HEK293 (cell line): ENCODE data around the gene CDH5.

ENCODE experiments used
- TF ChIP-seq, protein P1 (sequence below): fragments of 450-650 bp; formaldehyde crosslinking; IDR thresholded peaks from 2 replicates; pipeline ENCODE4 v1.5.1; 2016; ENCODE audit warnings: missing biosample characterization, missing genetic modification characterization, borderline replicate concordance
- TF ChIP-seq, protein P2 (sequence below): fragments of 450-650 bp; formaldehyde crosslinking; IDR thresholded peaks from 2 replicates; pipeline ENCODE4 v1.5.1; 2016; ENCODE audit warnings: missing biosample characterization, missing genetic modification characterization
- TF ChIP-seq, protein P3 (sequence below): fragments of 450-650 bp; formaldehyde crosslinking; IDR thresholded peaks from 2 replicates; pipeline ENCODE4 v1.5.1; 2016; ENCODE audit warnings: missing biosample characterization, missing genetic modification characterization

DNA sequence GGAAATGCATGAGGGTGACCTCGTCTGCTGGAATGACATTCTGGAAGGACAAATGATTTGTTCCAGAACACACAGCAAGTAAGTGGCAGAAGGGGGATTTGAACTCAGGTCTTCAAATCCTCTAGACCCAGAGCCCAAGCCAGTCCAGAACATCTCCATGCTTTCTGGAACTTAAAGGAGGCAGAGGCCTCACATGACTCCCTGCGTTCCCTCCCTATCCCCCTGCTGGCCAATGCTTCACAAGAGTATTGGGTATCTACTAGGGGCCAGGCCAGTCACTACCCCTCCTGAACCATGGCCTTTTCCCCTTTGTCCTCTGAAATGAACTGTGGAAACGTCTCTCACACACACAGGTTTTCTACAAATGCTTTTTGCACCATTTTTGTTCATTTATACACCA is 53.0 kb downstream of the CDH5 start:
- TF ChIP-seq, protein P1, sequence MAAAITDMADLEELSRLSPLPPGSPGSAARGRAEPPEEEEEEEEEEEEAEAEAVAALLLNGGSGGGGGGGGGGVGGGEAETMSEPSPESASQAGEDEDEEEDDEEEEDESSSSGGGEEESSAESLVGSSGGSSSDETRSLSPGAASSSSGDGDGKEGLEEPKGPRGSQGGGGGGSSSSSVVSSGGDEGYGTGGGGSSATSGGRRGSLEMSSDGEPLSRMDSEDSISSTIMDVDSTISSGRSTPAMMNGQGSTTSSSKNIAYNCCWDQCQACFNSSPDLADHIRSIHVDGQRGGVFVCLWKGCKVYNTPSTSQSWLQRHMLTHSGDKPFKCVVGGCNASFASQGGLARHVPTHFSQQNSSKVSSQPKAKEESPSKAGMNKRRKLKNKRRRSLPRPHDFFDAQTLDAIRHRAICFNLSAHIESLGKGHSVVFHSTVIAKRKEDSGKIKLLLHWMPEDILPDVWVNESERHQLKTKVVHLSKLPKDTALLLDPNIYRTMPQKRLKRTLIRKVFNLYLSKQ (tag by site-specific recombination), result no peak
- TF ChIP-seq, protein P2, sequence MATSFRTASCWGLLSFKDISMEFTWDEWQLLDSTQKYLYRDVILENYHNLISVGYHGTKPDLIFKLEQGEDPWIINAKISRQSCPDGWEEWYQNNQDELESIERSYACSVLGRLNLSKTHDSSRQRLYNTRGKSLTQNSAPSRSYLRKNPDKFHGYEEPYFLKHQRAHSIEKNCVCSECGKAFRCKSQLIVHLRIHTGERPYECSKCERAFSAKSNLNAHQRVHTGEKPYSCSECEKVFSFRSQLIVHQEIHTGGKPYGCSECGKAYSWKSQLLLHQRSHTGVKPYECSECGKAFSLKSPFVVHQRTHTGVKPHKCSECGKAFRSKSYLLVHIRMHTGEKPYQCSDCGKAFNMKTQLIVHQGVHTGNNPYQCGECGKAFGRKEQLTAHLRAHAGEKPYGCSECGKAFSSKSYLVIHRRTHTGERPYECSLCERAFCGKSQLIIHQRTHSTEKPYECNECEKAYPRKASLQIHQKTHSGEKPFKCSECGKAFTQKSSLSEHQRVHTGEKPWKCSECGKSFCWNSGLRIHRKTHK (tag by site-specific recombination), result no peak
- TF ChIP-seq, protein P3, sequence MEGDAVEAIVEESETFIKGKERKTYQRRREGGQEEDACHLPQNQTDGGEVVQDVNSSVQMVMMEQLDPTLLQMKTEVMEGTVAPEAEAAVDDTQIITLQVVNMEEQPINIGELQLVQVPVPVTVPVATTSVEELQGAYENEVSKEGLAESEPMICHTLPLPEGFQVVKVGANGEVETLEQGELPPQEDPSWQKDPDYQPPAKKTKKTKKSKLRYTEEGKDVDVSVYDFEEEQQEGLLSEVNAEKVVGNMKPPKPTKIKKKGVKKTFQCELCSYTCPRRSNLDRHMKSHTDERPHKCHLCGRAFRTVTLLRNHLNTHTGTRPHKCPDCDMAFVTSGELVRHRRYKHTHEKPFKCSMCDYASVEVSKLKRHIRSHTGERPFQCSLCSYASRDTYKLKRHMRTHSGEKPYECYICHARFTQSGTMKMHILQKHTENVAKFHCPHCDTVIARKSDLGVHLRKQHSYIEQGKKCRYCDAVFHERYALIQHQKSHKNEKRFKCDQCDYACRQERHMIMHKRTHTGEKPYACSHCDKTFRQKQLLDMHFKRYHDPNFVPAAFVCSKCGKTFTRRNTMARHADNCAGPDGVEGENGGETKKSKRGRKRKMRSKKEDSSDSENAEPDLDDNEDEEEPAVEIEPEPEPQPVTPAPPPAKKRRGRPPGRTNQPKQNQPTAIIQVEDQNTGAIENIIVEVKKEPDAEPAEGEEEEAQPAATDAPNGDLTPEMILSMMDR (tag by site-specific recombination), result 0 out of 2 replicates have a peak, but pooled peaks have one; percentile 10
